Mesothelial cell of epicardium (in vitro differentiated cells): Measurements from ENCODE around the gene ELP5. TPM values are rescaled to one million over a fixed set of nuclear protein-coding genes. Genes with fewer than 3 reads are reported as not detected.
"Not testable (repeated sequence)": the region's sequence is repeated elsewhere in the genome, so short reads cannot be mapped to it uniquely, and the experiment has no call there.

ENCODE experiments used
- DNase-seq, 2 experiments: peaks; one replicate each; pipeline ENCODE4 v3.0.0; 2021; ENCODE audit warnings: low spot score in 2 of 2; ENCODE audit not compliant: unreplicated experiment in 2 of 2
- H3K27ac Mint-ChIP-seq: 2 replicates; pipeline ENCODE4 v1.8.0; 2021; ENCODE audit warnings: mixed read lengths
- H3K27me3 Mint-ChIP-seq: 2 replicates; pipeline ENCODE4 v1.8.0; 2021; ENCODE audit warnings: low read depth, mixed read lengths
- H3K36me3 Mint-ChIP-seq: 2 replicates; pipeline ENCODE4 v1.8.0; 2021; ENCODE audit warnings: mixed read lengths
- H3K4me1 Mint-ChIP-seq: 2 replicates; pipeline ENCODE4 v1.8.0; 2021; ENCODE audit warnings: mixed read lengths
- H3K4me3 Mint-ChIP-seq: 2 replicates; pipeline ENCODE4 v1.8.0; 2021; ENCODE audit warnings: mild to moderate bottlenecking, moderate library complexity, mixed read lengths
- H3K9me3 Mint-ChIP-seq: 2 replicates; pipeline ENCODE4 v1.8.0; 2021; ENCODE audit warnings: mixed read lengths
- CTCF ChIP-seq: fragments of 200-600 bp; sonication (generic); IDR thresholded peaks from one replicate; pipeline ENCODE4 v1.5.0; 2021; ENCODE audit warnings: antibody characterized with exemption; ENCODE audit not compliant: unreplicated experiment
- total RNA-seq: library from RNA; stranded (reverse); gene quantifications from 3 replicates; pipeline ENCODE4 v1.2.1, GENCODE V29; 2021

ELP5 gene
- total RNA-seq, 1 donor from 2014 or later, result 37.9 TPM

GRCh38 chr17:7241090-7241733, 10.8 kb upstream of the ELP5 start:
- Mint-ChIP-seq H3K4me3 (peak overlapping the region; percentile 95), H3K9me3 (no peaks in the 10 kb centered on the region), H3K27ac (peak overlapping the region; percentile 99), H3K36me3 (peaks cover 21% of the 10 kb centered on the region), H3K4me1 (peaks cover 41% of the 10 kb centered on the region), H3K27me3 (no peaks in the 10 kb centered on the region)
- no peak for TF ChIP-seq CTCF
- DNase-seq, result no peak

- peak; percentile 89 to 95 for DNase-seq
- H3K27me3 Mint-ChIP-seq, result no peaks in the 10 kb centered on the region
- H3K27ac Mint-ChIP-seq, result peak within 1 kb of the TSS; percentile 99
- no peaks in the 10 kb centered on the region for H3K9me3 Mint-ChIP-seq
- no peak for TF ChIP-seq CTCF
- peaks cover 36% of the 10 kb centered on the region for H3K4me1 Mint-ChIP-seq
- peak within 1 kb of the TSS; percentile 95 for H3K4me3 Mint-ChIP-seq
- peaks cover 22% of the 10 kb centered on the region for H3K36me3 Mint-ChIP-seq
Observed at GRCh38 chr17:7241783-7242716, 10.0 kb upstream of the ELP5 start, which contains the start of gene GABARAP. Gene GABARAP, minus strand, starts transcription at chr17:7242449. Its CDS starts 119 bp downstream, at chr17:7242330.

- Mint-ChIP-seq H3K36me3 (peaks cover 21% of the 10 kb centered on the region), H3K27me3 (no peaks in the 10 kb centered on the region), H3K27ac (peak overlapping the region; percentile 99), H3K9me3 (no peaks in the 10 kb centered on the region), H3K4me3 (peak overlapping the region; percentile 95), H3K4me1 (peaks cover 31% of the 10 kb centered on the region)
- TF ChIP-seq CTCF, result no peak
- DNase-seq, result peak; percentile 93 to 95
Observed at GRCh38 chr17:7242717-7243452, 9.1 kb upstream of the ELP5 start.

GRCh38 chr17:7243453-7243729, 8.6 kb upstream of the ELP5 start:
- H3K36me3 Mint-ChIP-seq, result peaks cover 21% of the 10 kb centered on the region
- no peak for TF ChIP-seq CTCF

GRCh38 chr17:7243838-7244237, 8.2 kb upstream of the ELP5 start:
- not testable (repeated sequence) for DNase-seq

More at GRCh38 chr17:7243453-7243729, 8.6 kb upstream of the ELP5 start:
- Mint-ChIP-seq H3K4me1 (peaks cover 31% of the 10 kb centered on the region), H3K4me3 (peak overlapping the region; percentile 95), H3K9me3 (no peaks in the 10 kb centered on the region), H3K27me3 (no peaks in the 10 kb centered on the region), H3K27ac (peak overlapping the region; percentile 99)
- DNase-seq, result no peak

More at GRCh38 chr17:7243838-7244237, 8.2 kb upstream of the ELP5 start:
- H3K9me3 Mint-ChIP-seq, H3K27me3 Mint-ChIP-seq, H3K27ac Mint-ChIP-seq: not testable (repeated sequence)
- Mint-ChIP-seq H3K4me1 (peaks cover 33% of the 10 kb centered on the region), H3K4me3 (peak overlapping the region; percentile 95), H3K36me3 (peaks cover 21% of the 10 kb centered on the region)
